ENCODE results near the gene PAWR. TPM values are rescaled to one million over a fixed set of nuclear protein-coding genes. Genes with fewer than 3 reads are reported as not detected.
A peak's percentile ranks its signal among the peaks of the same experiment; 100 is the strongest.

PAWR gene
- total RNA-seq (2021; ENCODE audit: unreplicated experiment) (106 TPM), Bru-seq, nascent RNA (percentile 89 among the genes with signal in this experiment), BruChase-seq, experiment 1, labeled RNA remaining after a 6-hour chase (percentile 83 among the genes with signal in this experiment), BruChase-seq, experiment 2, labeled RNA remaining after a 2-hour chase (percentile 81 among the genes with signal in this experiment)
- 12.9 and 14.4 TPM in 2 replicates for polyA plus RNA-seq (2012)
- long read RNA-seq, full-length matches to known transcripts = 21 of 89 reads
- long read RNA-seq, partial matches to known transcripts = 57 of 89 reads
- long read RNA-seq, other reads (novel, unspliced or antisense) = 11 of 89 reads

DNA sequence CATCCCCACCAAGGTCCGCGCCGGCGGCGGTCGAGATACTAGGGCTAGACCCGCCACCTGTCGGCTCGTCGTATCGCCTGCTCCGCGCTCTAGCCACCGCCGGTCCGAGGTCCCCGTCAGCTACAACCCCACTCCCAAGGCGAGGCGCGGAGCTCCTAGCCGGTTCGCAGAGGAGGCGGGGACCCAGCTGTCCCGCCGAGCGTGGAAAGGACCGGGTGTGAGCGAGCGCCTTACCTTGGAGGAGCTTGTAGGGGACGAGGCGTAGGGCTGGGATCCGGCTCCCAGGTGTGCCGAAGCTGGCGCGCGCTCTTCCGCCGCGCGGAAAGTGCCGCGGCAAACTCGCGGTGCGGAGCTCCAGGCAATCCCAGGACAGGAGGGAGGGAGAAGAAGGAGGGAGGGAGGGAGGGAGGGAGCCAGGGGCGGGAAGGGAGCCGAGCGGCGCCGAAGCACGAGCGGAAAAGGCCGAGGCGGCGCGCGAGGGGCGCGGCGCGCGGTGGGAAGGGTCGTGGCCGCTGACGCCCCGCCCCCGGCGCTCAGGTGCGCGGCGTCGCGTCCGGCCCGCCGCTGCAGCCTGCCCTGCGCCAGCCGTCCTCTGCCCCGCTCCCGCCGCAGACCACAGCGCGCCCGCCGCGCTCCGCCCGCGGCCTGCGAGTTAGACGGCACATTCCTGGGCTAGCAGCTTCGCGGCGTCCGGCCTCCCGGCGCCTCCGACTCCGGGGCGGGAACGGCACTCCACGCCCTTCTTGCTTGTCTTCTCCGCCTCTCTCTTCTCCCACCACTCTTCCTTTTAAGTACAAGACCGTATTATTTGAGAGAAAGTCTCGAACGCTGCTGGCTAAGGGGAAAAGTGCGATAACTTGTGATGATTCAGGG, at the start of gene PAWR:
TSS of gene PAWR (minus strand) at position 327 of the 873 bp plus-strand sequence. CDS start 720 bp downstream, outside the sequence.
- Histone ChIP-seq H3K27ac (ENCODE audit: low read depth, low read length) (peak within 1 kb of the TSS; percentile 96), H3K4me1 (ENCODE audit: control insufficient read depth in 1 of 2, insufficient read depth in 2 of 2, low read length in 2 of 2) (peaks cover 19 to 37% of the 10 kb centered on the region in 2 experiments), H3K9ac (ENCODE audit: low read length) (peak within 1 kb of the TSS; percentile 80), H3K79me2 (ENCODE audit: insufficient read depth, low read length) (peaks cover 42% of the 10 kb centered on the region), H3K36me3 (ENCODE audit: control insufficient read depth in 1 of 2, insufficient read depth in 2 of 2, low read length in 2 of 2) (no peaks in the 10 kb centered on the region), H3K9me2 (ENCODE audit: insufficient read depth) (no peaks in the 10 kb centered on the region), H3K27me3 (ENCODE audit: insufficient read depth, low read length) (no peaks in the 10 kb centered on the region), H3K4me2 (ENCODE audit: low read length) (peak within 1 kb of the TSS; percentile 95), H4K20me1 (ENCODE audit: insufficient read depth) (peaks cover 10% of the 10 kb centered on the region; the same call in 1 of the 2 replicates), H3K9me3 (ENCODE audit: control insufficient read depth in 1 of 2, insufficient read depth in 1 of 2, low read depth in 1 of 2, low read length in 2 of 2) (no peaks in the 10 kb centered on the region), H3K4me3 (replicated peaks in 1 of 2; ENCODE audit: low read depth in 1 of 2, low read length in 2 of 2) (peak within 1 kb of the TSS; percentile 65 to 78), H2AFZ (ENCODE audit: low read depth, low read length, poor library complexity, severe bottlenecking) (peak within 1 kb of the TSS; percentile 90)
- intact Hi-C loops (cut with micrococcal nuclease) = loop anchor here (5.0 kb wide), 1 partner anchor 134 kb away; no protein-coding TSS in a partner anchor
- no TSS peak for BruUV-seq (replicated peaks)
- RAD21 ChIA-PET (ENCODE audit: low non-redundant PET in 1 of 2, low total read pairs in 2 of 2, uncharacterized antibody in 2 of 2, unreplicated experiment in 2 of 2) = interaction anchor here in 1 of 2 experiments (0.6 kb wide), 1 partner anchor 1501 kb away, joined by 4 read pairs; no protein-coding TSS in a partner anchor
- CTCF ChIA-PET = interaction anchor here (0.6 to 0.8 kb wide), 4 partner anchors 17 to 370 kb away, joined by 3 read pairs; no protein-coding TSS in a partner anchor
- peak; percentile 85 for ATAC-seq
- POLR2A ChIA-PET = interaction anchor here (0.6 to 2.1 kb wide), 5 partner anchors 9 to 120 kb away, joined by 3 to 6 read pairs (median 4); no protein-coding TSS in a partner anchor
- peak; percentile 70 for DNase-seq (ENCODE audit: low read depth, low spot score)
- TF ChIP-seq CEBPB (IDR thresholded peaks at IDR 0.05; ENCODE audit: low read depth) = no peak
- TF ChIP-seq, protein P1, sequence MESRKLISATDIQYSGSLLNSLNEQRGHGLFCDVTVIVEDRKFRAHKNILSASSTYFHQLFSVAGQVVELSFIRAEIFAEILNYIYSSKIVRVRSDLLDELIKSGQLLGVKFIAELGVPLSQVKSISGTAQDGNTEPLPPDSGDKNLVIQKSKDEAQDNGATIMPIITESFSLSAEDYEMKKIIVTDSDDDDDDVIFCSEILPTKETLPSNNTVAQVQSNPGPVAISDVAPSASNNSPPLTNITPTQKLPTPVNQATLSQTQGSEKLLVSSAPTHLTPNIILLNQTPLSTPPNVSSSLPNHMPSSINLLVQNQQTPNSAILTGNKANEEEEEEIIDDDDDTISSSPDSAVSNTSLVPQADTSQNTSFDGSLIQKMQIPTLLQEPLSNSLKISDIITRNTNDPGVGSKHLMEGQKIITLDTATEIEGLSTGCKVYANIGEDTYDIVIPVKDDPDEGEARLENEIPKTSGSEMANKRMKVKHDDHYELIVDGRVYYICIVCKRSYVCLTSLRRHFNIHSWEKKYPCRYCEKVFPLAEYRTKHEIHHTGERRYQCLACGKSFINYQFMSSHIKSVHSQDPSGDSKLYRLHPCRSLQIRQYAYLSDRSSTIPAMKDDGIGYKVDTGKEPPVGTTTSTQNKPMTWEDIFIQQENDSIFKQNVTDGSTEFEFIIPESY (IDR thresholded peaks at IDR 0.05; ENCODE audit: extremely low read depth, insufficient replicate concordance, low read length) = no peak
- no peak for TF ChIP-seq EZH2 (IDR thresholded peaks at IDR 0.05)
- TF ChIP-seq SP1 (IDR thresholded peaks at IDR 0.05; ENCODE audit: low read depth) = 0 out of 2 replicates have a peak, but pooled peaks have one; percentile 1
- no peak for TF ChIP-seq EGR1 (IDR thresholded peaks at IDR 0.05; ENCODE audit: low read depth)
- no peak for TF ChIP-seq ZNF274 (IDR thresholded peaks at IDR 0.05; ENCODE audit: low read depth, low read length)
- peak; percentile 54 for TF ChIP-seq SIN3A (IDR thresholded peaks at IDR 0.05; ENCODE audit: low read depth)
- TF ChIP-seq RAD21 (IDR thresholded peaks at IDR 0.05; ENCODE audit: low read depth) = peak; percentile 45; the same call in 1 of the 2 replicates
- peak; percentile 47; the same call in 1 of the 2 replicates for TF ChIP-seq ZFX (IDR thresholded peaks at IDR 0.05)
- peak; percentile 50 for TF ChIP-seq POLR2A (IDR thresholded peaks at IDR 0.05; ENCODE audit: borderline replicate concordance, extremely low read depth, insufficient read depth, insufficient read length)
- TF ChIP-seq JUND (IDR thresholded peaks at IDR 0.05) = peak; percentile 13; the same call in 1 of the 2 replicates
- peak; percentile 27 for TF ChIP-seq YY1 (IDR thresholded peaks at IDR 0.05; ENCODE audit: extremely low read depth, insufficient replicate concordance, low read depth, low read length)
- TF ChIP-seq FOSL1 (IDR thresholded peaks at IDR 0.05; ENCODE audit: low read depth) = 0 out of 2 replicates have a peak, but pooled peaks have one; percentile 16
- TF ChIP-seq, protein P2, sequence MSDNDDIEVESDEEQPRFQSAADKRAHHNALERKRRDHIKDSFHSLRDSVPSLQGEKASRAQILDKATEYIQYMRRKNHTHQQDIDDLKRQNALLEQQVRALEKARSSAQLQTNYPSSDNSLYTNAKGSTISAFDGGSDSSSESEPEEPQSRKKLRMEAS (IDR thresholded peaks at IDR 0.05) = peak; percentile 56; the same call in 1 of the 2 replicates
- TF ChIP-seq POLR2AphosphoS5 (IDR thresholded peaks at IDR 0.05; ENCODE audit: low read depth, low read length) = peak; percentile 87
- TF ChIP-seq, protein P3, sequence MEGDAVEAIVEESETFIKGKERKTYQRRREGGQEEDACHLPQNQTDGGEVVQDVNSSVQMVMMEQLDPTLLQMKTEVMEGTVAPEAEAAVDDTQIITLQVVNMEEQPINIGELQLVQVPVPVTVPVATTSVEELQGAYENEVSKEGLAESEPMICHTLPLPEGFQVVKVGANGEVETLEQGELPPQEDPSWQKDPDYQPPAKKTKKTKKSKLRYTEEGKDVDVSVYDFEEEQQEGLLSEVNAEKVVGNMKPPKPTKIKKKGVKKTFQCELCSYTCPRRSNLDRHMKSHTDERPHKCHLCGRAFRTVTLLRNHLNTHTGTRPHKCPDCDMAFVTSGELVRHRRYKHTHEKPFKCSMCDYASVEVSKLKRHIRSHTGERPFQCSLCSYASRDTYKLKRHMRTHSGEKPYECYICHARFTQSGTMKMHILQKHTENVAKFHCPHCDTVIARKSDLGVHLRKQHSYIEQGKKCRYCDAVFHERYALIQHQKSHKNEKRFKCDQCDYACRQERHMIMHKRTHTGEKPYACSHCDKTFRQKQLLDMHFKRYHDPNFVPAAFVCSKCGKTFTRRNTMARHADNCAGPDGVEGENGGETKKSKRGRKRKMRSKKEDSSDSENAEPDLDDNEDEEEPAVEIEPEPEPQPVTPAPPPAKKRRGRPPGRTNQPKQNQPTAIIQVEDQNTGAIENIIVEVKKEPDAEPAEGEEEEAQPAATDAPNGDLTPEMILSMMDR (IDR thresholded peaks at IDR 0.05 in 2 of 3, conservative IDR thresholded peaks at IDR 0.05 in 1 of 3; ENCODE audit: borderline replicate concordance in 1 of 3, insufficient read depth in 1 of 3, low read depth in 2 of 3, low read length in 2 of 3) = peak in 1 of 3 experiments; percentile 20; a peak in 1 of 6 replicates
- no peak for TF ChIP-seq ELF1 (IDR thresholded peaks at IDR 0.05; ENCODE audit: borderline replicate concordance, low read depth)
- no peak for TF ChIP-seq TCF7L2 (IDR thresholded peaks at IDR 0.05; ENCODE audit: borderline replicate concordance, extremely low read depth, insufficient read depth, insufficient read length)
- TF ChIP-seq SRF (IDR thresholded peaks at IDR 0.05; ENCODE audit: low read depth) = no peak
- TF ChIP-seq, protein P4, sequence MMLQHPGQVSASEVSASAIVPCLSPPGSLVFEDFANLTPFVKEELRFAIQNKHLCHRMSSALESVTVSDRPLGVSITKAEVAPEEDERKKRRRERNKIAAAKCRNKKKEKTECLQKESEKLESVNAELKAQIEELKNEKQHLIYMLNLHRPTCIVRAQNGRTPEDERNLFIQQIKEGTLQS (IDR thresholded peaks at IDR 0.05) = no peak
- peak; percentile 59; the same call in 1 of the 2 replicates for TF ChIP-seq CBX3 (IDR thresholded peaks at IDR 0.05; ENCODE audit: low read depth)
